Fibroblast of pulmonary artery (primary cell): Measurements from ENCODE around the gene AAMP.

ENCODE experiments used
- DNase-seq: peaks from one replicate; pipeline ENCODE4 v3.0.0-alpha.2; 2010; ENCODE audit warnings: low read depth
- H3K4me3 ChIP-seq: replicated peaks from 2 replicates; pipeline ENCODE4 v1.5.1; 2011; ENCODE audit warnings: low read depth, mild to moderate bottlenecking, control low read depth, low read length, moderate library complexity
- TF ChIP-seq, protein P1 (sequence below): IDR thresholded peaks from 2 replicates; pipeline ENCODE4 v1.5.1; 2011; ENCODE audit warnings: mild to moderate bottlenecking, control low read depth, low read length, inconsistent platforms; ENCODE audit errors: missing control alignments

AAMP gene

GRCh38 chr2:218294430-218295022 lies 24.6 kb upstream of the AAMP start:
- no peak overlapping the region for H3K4me3 ChIP-seq
- TF ChIP-seq, protein P1, sequence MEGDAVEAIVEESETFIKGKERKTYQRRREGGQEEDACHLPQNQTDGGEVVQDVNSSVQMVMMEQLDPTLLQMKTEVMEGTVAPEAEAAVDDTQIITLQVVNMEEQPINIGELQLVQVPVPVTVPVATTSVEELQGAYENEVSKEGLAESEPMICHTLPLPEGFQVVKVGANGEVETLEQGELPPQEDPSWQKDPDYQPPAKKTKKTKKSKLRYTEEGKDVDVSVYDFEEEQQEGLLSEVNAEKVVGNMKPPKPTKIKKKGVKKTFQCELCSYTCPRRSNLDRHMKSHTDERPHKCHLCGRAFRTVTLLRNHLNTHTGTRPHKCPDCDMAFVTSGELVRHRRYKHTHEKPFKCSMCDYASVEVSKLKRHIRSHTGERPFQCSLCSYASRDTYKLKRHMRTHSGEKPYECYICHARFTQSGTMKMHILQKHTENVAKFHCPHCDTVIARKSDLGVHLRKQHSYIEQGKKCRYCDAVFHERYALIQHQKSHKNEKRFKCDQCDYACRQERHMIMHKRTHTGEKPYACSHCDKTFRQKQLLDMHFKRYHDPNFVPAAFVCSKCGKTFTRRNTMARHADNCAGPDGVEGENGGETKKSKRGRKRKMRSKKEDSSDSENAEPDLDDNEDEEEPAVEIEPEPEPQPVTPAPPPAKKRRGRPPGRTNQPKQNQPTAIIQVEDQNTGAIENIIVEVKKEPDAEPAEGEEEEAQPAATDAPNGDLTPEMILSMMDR: no peak
- DNase-seq: no peak

GRCh38 chr2:218293715-218294429 lies 23.9 kb upstream of the AAMP start:
- H3K4me3 ChIP-seq: no peak overlapping the region
- DNase-seq: no peak
- TF ChIP-seq, protein P1: no peak

GRCh38 chr2:218292048-218293014 lies 22.4 kb upstream of the AAMP start, which contains the start of gene TMBIM1:
TSS of gene TMBIM1 (minus strand) at chr2:218292503. CDS start at chr2:218282141, 10,362 bp downstream.
- DNase-seq: peak; percentile 75
- peak within 1 kb of the TSS; percentile 89 for H3K4me3 ChIP-seq
- TF ChIP-seq, protein P1: peak; percentile 38

- peak; percentile 36 for DNase-seq
- peak overlapping the region; percentile 89 for H3K4me3 ChIP-seq
- TF ChIP-seq, protein P1: no peak
Observed at GRCh38 chr2:218291318-218292047, 21.5 kb upstream of the AAMP start.

GRCh38 chr2:218290316-218291261 lies 20.7 kb upstream of the AAMP start:
- TF ChIP-seq, protein P1: no peak
- no peak for DNase-seq
- peak overlapping the region; percentile 89 for H3K4me3 ChIP-seq
